K562 treated with DMSO at 1 percent for 12 hours (cell line): ENCODE data around the gene RENBP. TPM values are rescaled to one million over a fixed set of nuclear protein-coding genes. Genes with fewer than 3 reads are reported as not detected.

Source experiments
- total RNA-seq: library from RNA; unstranded; fragments of 300-600 nt; gene quantifications from 2 replicates; pipeline ENCODE4 v1.2.3, GENCODE V29; 2022; ENCODE audit not compliant: insufficient read depth

Gene RENBP
- total RNA-seq, result 46.5 and 56.6 TPM in 2 replicates

DNA sequence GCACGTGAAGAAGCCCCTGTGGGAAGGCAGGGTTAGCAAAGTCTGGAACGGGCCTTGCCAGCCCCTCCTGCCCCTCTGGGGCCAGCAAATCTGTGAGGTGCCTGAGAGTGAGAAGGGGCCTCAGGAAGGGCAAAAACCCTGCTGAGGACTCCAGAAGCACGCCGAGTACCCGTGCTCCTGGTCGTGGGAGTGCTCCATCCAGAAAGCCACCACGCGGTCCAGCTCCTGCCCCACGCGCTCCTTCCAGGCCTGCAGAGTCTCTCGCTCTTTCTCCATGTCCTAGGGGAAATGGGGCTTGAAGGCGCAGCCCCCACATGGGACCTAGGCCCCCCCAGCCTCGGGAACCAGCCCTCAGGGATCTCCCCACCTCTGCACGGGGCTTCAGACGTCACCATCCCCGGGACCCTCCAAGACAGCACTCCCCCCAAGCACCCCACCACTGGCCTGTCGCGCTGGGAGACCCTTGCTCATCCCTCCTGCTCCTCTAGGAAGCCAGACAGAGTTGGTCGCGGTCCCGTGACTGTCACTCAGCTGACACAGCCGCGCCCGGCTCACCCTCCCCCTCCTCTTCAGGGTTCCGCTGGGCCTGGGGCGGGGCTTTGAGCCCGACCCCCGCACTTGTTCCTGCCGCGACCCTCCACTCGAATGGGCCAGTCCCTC lies at the start of gene RENBP:
TSS of gene RENBP (minus strand) at position 504 of the 660 bp plus-strand sequence. CDS start at position 471, 33 bp downstream.

DNA sequence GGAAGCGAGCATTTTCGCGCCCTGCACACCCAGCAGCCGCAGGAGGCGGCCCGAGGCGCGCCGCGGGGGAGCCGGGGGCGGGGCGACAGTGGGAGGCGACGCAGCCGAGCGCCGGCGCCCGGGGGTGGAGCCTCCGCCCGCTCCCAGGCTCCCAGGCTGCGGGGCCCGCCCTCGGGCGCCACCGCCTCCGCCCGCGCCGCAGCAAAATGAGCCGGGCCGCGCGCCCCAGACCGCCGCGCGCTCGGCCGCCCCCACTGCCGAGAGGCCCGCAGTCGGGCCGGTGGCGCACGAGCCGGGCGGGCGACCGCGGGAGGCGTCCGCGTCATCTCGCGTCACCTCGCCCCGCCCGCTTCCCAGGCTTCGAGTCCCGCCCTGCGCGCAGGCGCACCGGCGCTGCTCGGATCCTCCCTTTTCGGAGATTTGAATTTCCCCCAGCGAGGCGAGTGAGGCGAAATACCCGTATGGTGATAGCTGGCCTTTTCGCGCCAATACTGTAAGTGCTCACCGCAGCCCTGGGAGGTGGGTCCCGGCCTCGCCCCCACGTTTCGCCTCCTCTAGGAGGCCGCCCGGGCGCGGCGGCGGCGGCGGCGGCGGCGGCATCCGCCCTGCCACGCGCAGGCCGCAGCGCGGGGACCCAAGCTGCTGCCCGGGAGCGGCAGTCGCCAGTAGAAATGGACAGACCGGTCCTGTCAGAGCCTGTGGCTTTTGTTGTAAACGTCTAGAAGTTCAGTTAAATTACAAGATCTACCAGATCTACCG lies 28.1 kb upstream of the RENBP start, which contains the start of gene TMEM187:
TSS of gene TMEM187 (plus strand) at position 387 of the 759 bp plus-strand sequence. CDS start 9,309 bp downstream, outside the sequence.

DNA sequence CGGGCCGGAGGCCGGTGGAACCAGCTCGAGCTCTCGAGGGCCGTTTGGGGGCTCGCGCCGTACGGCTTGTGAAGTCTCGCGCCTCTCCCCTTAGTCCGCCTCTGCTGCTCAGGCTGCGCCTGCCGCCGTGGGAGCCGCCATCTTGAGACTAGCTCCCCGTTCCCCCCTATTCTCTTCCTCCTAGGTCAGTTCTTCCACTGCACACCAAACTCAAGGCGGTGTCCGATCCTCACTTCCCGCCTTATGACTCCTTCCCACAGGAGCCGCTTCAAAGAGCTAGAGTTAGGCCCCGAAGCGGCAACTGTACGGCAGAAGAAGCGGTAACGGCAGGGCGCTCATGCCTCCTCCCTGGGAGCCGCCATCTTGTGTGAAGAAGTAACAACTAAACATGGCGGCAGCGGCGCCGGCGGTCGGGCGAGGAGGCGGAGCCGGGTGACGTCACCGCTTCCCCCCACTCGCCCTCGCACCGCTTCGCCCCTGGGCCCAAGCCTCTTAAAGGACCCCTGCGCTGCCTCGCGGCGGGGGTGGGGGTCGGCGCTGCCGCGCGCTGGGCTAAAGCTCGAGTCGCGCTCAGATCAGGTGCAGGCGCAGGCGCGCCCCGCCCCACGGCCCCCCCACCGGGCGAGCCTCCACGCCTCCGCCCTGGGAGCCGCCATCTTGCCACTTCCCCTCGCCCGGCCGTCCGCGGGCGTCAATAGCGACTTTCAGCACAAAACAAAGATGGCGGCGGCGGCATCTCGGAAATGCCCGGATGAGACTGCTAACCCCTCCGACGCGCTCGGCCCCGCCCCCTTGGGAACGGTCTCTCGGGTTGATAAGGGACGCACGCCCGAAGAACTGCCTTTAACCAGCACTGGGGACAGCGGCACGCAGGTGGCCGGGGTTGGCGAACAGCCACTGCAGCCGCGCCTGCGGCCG lies 27.3 kb upstream of the RENBP start, which contains the start of gene HCFC1:
TSS of gene HCFC1 (minus strand) at position 369 of the 918 bp plus-strand sequence. CDS start 978 bp downstream, outside the sequence.

DNA sequence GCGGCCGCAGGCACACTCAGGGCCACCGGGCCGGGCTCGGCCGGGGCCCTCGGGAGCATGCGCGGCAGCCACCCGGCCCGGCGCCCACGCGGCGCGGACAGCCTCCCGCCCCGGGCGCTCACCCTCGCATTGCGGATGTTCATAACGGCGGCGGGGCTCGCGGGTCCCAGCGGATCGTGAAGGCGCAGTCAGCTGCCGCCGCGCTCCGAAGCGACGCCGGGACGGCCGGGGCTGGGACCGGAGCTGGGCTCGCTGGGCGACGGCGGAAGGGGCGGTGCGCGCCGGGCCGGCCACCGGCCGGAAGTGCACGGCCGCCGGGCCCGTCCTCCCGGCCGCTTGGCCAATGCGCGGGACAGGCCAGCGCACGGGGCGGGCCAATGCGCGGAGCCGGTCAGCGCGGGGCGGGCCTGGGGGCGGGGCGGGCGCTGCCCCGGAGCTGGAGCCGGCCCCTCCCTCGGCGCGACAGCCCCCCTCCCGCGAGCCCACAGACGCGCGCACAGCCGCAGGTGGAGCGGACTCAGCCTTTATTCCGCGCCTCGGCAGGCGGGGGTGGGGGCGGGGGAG lies 9.6 kb downstream of the RENBP start, which contains the start of gene NAA10:
TSS of gene NAA10 (minus strand) at position 276 of the 564 bp plus-strand sequence. CDS start at position 143, 133 bp downstream.

DNA sequence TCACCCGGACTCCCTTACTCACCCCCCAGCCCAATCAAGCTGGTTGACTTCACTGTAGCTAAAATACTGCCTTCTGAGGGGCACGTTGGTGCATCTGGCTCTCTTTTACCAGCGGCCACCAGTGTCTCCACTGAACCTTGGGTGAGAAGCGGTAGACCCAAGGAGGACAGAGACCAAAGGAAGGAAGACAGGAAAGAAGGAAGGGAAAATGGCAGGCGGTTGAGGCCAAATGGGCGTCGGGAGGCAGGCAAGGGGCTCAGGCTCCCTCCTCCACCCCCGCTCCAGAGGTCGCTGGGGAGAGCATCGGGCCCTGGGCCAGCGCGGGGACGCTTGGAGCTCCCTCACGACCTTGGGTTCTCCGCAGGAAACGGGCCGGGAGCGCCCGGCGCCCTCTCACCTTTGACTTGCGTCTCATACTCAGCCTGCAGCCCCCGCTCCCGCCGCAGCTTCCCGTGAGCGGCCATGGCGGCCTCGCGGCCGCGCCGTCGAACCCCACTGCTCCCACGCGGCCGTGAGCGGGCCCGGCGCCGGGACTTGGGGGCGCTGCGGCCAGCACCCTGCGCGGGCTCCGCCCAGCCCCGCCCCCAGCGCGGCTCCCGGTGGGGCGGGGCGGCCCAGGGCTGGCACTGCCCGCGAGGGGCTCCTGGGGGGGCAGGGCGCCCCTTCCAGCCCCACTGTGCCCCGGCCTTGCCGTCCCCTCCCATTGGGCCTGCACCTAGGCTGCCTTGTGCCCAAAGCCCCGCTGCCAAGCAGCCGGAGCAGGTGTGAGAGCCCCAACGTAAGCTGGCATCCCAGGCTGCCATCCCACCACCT lies 18.5 kb downstream of the RENBP start, which contains the start of gene ARHGAP4:
TSS of gene ARHGAP4 (minus strand) at position 526 of the 813 bp plus-strand sequence. CDS start at position 464, 62 bp downstream.

DNA sequence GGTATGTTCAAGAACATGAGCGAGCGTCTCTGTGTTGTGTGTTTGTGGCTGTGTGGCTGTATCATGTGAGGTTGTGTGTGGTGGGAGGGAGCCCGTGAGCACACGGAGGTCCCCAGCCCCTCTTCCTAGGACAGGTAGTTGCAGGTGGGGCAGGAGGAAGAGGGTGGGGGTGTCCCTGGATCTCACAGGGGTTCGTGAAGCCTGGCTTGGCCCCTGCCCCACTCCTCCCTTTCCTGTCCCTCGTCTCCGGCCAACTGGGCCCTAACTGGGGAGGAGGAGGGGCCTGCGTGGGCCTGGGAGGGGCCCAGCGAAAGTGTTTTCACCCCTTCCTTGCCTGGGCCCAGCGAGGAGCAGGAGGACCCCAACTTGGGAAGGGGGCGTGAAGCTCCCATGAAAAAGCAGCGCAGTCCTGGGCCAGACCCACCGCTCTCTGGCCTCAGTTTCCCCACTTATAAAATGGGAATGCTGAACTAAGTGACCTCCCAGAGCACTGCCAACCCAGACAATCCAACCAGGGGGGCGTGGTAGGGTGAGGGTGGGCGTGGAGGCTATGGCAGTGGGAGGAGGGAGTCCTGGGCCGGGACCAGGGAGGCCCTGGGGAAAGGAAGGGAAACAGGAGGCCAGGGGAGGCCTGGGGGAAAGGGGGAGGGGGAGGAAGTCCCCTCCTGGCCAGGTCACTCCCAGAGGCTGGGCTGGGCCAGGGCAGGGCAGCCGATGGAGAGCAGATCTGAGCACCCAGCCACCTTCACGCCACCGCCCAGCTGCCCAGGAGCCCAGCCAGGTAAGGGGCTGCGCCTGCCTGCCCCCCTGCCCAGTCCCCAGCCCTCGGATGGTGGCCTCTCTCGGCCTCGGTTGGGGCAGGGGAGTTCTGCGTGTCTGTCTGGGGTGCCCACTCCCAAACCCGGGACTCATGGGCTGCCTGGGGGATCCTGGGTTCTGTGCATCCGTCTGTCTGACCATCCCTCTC lies 40.2 kb downstream of the RENBP start, which contains the start of gene AVPR2:
TSS of gene AVPR2 (plus strand) at position 683 of the 967 bp plus-strand sequence. CDS start 473 bp downstream, outside the sequence.

DNA sequence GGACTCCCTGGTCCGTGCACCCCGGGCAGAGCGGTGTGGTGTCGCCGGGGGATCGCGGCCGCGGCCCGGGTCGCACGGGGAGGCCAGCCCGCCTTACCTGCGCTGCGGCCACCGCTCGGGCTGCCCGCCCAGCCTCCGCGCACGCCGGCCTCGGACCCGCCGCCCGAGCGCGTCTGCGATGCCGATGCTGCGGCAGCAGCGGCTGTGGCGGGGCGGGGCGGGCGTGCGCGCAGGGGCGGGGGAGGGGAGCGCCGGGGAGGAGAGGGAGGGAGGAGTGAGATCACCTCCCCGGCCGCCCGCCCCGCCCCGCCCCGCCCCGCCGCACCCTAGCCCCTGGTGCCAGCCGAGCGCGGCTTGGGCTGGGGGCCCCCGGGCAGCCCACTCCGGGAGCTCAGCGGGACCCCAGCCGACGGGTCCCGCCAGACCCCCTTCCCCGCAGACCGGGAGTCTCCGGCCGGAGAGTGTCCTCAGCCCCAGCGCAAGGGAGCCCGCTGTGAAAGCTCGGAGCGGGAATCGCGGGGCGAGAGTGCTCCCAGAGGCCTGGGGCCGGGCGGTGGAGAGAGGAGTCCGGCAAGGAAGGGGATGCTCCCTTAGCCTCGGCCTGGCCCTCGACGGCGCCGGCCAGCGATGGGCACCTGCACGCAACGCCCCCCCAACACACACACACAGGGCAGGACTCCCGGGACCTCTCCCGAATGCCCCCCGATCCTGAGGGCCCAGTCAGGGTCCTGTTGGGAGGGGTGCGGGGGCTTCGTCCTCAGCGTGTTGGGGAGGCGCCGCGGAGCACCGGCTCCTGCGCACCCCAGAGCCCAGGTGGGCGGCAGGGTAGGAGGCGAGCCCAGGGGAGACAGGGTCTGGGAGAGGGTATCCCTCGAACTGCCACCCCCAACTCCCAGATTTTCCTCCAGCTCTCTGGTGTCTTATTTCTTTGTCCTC lies 58.2 kb downstream of the RENBP start, which contains the start of gene L1CAM:
TSS of gene L1CAM (minus strand) at position 206 of the 936 bp plus-strand sequence. CDS start 10,337 bp downstream, outside the sequence.

Other genes starting within 250 kb of the RENBP start
- gene BCAP31, start 220.3 kb downstream of the RENBP start, total RNA-seq, result 188 and 202 TPM in 2 replicates
- gene ABCD1, start 219.8 kb downstream of the RENBP start, total RNA-seq, result 21.1 and 38.3 TPM in 2 replicates
- gene PLXNB3, start 180.4 kb downstream of the RENBP start, total RNA-seq, result not detected in 2 replicates
- 0.15 TPM in 1 of 2 replicates, not detected in the other for gene SRPK3, start 163.6 kb downstream of the RENBP start, total RNA-seq
- 63.6 and 66.3 TPM in 2 replicates for gene IDH3G, start 150.3 kb downstream of the RENBP start, total RNA-seq
- gene SSR4, start 150.0 kb downstream of the RENBP start, total RNA-seq, result 679 and 1,009 TPM in 2 replicates
- gene PDZD4, start 114.1 kb downstream of the RENBP start, total RNA-seq, result not detected in 2 replicates
- gene L1CAM, start 58.5 kb downstream of the RENBP start, total RNA-seq, result 0.41 TPM in 1 of 2 replicates, not detected in the other
- gene AVPR2, start 40.0 kb downstream of the RENBP start, total RNA-seq, result 1.4 TPM in 1 of 2 replicates, not detected in the other
- 85.9 and 86.3 TPM in 2 replicates for gene ARHGAP4, start 18.4 kb downstream of the RENBP start, total RNA-seq
- gene NAA10, start 9.6 kb downstream of the RENBP start, total RNA-seq, result 121 and 143 TPM in 2 replicates
- 24.2 and 60.4 TPM in 2 replicates for gene HCFC1, start 27.2 kb upstream of the RENBP start, total RNA-seq
- gene TMEM187, start 28.1 kb upstream of the RENBP start, total RNA-seq, result 17.7 and 25.1 TPM in 2 replicates
- gene IRAK1, start 75.3 kb upstream of the RENBP start, total RNA-seq, result 84.6 and 134 TPM in 2 replicates
- 25.0 and 39.4 TPM in 2 replicates for gene MECP2, start 153.1 kb upstream of the RENBP start, total RNA-seq
- not detected in 2 replicates for gene OPN1LW, start 199.6 kb upstream of the RENBP start, total RNA-seq
- not detected in 2 replicates for gene OPN1MW, start 238.0 kb upstream of the RENBP start, total RNA-seq